22Rv1 (cell line): ENCODE data around the gene CAMTA2.

Source experiments
- H3K27ac ChIP-seq: fragments of 450-650 bp; 2 replicates; pipeline ENCODE4 v1.5.1; 2017
- CTCF ChIP-seq: fragments of 450-650 bp; IDR thresholded peaks from 2 replicates; pipeline ENCODE4 v1.5.1; 2017; ENCODE audit warnings: mild to moderate bottlenecking
- ZFX ChIP-seq: fragments of 450-650 bp; IDR thresholded peaks from 2 replicates; pipeline ENCODE4 v1.6.1; 2017; ENCODE audit warnings: antibody characterized with exemption, borderline replicate concordance

Gene CAMTA2

GRCh38 chr17:4986951-4987766, at the start of gene CAMTA2:
TSS of gene CAMTA2 (minus strand) at chr17:4987675. CDS start at chr17:4986222, 1,453 bp downstream.
- H3K27ac ChIP-seq, result peak within 1 kb of the TSS; percentile 87
- TF ChIP-seq CTCF, result peak; percentile 86
- no peak for TF ChIP-seq ZFX

GRCh38 chr17:5035315-5035714, 47.8 kb upstream of the CAMTA2 start, which contains the start of gene SLC52A1:
TSS of gene SLC52A1 (minus strand) at chr17:5035426. CDS start at chr17:5034606, 820 bp downstream.
- TF ChIP-seq CTCF (no peak), ZFX (no peak)
- no peak within 1 kb of the TSS for H3K27ac ChIP-seq

GRCh38 chr17:5034651-5035050, 47.2 kb upstream of the CAMTA2 start:
- no peak for TF ChIP-seq ZFX
- no peak for TF ChIP-seq CTCF

GRCh38 chr17:5034063-5034462, 46.6 kb upstream of the CAMTA2 start:
- H3K27ac ChIP-seq, result no peak overlapping the region
- TF ChIP-seq ZFX, result no peak
- TF ChIP-seq CTCF, result no peak

More at GRCh38 chr17:5034651-5035050, 47.2 kb upstream of the CAMTA2 start:
- H3K27ac ChIP-seq, result no peak overlapping the region

GRCh38 chr17:5033352-5034015, 46.0 kb upstream of the CAMTA2 start:
- no peak overlapping the region for H3K27ac ChIP-seq
- TF ChIP-seq ZFX (no peak), CTCF (no peak)

GRCh38 chr17:5032865-5033264, 45.4 kb upstream of the CAMTA2 start:
- TF ChIP-seq CTCF (no peak), ZFX (no peak)
- no peak overlapping the region for H3K27ac ChIP-seq
